SH-SY5Y (cell line): ENCODE data around the gene STK32C.

Experiments used
- GATA2 ChIP-seq: IDR thresholded peaks from 2 replicates; pipeline ENCODE4 v1.6.1; 2011; ENCODE audit warnings: mild to moderate bottlenecking, low read depth, low read length
- GATA3 ChIP-seq: IDR thresholded peaks from 2 replicates; pipeline ENCODE4 v1.6.1; 2011; ENCODE audit warnings: low read depth, mild to moderate bottlenecking, low read length, moderate library complexity

GRCh38 chr10:132225073-132225848 is 82.5 kb downstream of the STK32C start:
- TF ChIP-seq GATA2, result no peak
- TF ChIP-seq GATA3, result no peak
